GM18951 (cell line): ENCODE data around the gene MKNK1.

Experiments
- POLR2A ChIP-seq: IDR thresholded peaks from 4 replicates; pipeline ENCODE4 v1.6.1; 2011; ENCODE audit warnings: mild to moderate bottlenecking; ENCODE audit not compliant: insufficient read length, insufficient read depth; ENCODE audit errors: extremely low read depth
- in situ Hi-C: fragments of 300-500 bp; cut with MboI; formaldehyde crosslinking; loops from one replicate; pipeline ENCODE4 v1.12.0; 2022; ENCODE audit warnings: low sequenced_read_pairs, mixed read lengths, inconsistent platforms; ENCODE audit not compliant: unreplicated experiment

Gene MKNK1

GRCh38 chr1:46508757-46509156, 95.3 kb downstream of the MKNK1 start:
- in situ Hi-C loops, result no loop called here

More at GRCh38 chr1:46508757-46509156, 95.3 kb downstream of the MKNK1 start:
- TF ChIP-seq POLR2A, result no peak
